NCI-H2196 (cell line): ENCODE results near the gene ZNF574.

ENCODE experiments used
- DNase-seq: peaks from one replicate; lab custom pipeline; 2025; ENCODE audit not compliant: unreplicated experiment; lab: John Stamatoyannopoulos, UW

The ZNF574 gene

GRCh38 chr19:42053037-42053935 lies 22.7 kb upstream of the ZNF574 start:
- no peak for DNase-seq

- DNase-seq: no peak
These were observed 21.8 kb upstream of the ZNF574 start for GRCh38 chr19:42054205-42054604.

GRCh38 chr19:42057846-42058245 lies 18.1 kb upstream of the ZNF574 start:
- no peak for DNase-seq

GRCh38 chr19:42059196-42059595 lies 16.8 kb upstream of the ZNF574 start:
- no peak for DNase-seq

GRCh38 chr19:42060117-42060516 lies 15.8 kb upstream of the ZNF574 start:
- no peak for DNase-seq

- DNase-seq: no peak
These were observed 13.6 kb upstream of the ZNF574 start for GRCh38 chr19:42062381-42062780.

- no peak for DNase-seq
These were observed 11.5 kb upstream of the ZNF574 start for GRCh38 chr19:42064432-42064831.

GRCh38 chr19:42065051-42065450 lies 10.9 kb upstream of the ZNF574 start:
- DNase-seq: no peak

GRCh38 chr19:42065511-42065910 lies 10.5 kb upstream of the ZNF574 start:
- DNase-seq: no peak

- peak; percentile 78 for DNase-seq
These were observed 9.8 kb upstream of the ZNF574 start for GRCh38 chr19:42066075-42066754.

- DNase-seq: no peak
These were observed 8.6 kb upstream of the ZNF574 start for GRCh38 chr19:42067315-42067888.

GRCh38 chr19:42068361-42068755 lies 7.6 kb upstream of the ZNF574 start:
- no peak for DNase-seq

- DNase-seq: no peak
These were observed 7.0 kb upstream of the ZNF574 start for GRCh38 chr19:42068756-42069571.

GRCh38 chr19:42069619-42070351 lies 6.2 kb upstream of the ZNF574 start, which contains the start of gene GRIK5:
Gene GRIK5 (minus strand): TSS chr19:42070206. CDS start chr19:42065770, 4,436 bp downstream.
- DNase-seq: no peak

- DNase-seq: no peak
These were observed 4.7 kb upstream of the ZNF574 start for GRCh38 chr19:42071247-42071646.

- DNase-seq: no peak
These were observed 1.2 kb upstream of the ZNF574 start for GRCh38 chr19:42074513-42075363.

- DNase-seq: no peak
These were observed 676 bp upstream of the ZNF574 start for GRCh38 chr19:42075364-42075615.

- DNase-seq: no peak
These were observed 496 bp downstream of the ZNF574 start for GRCh38 chr19:42076380-42076944.

GRCh38 chr19:42078058-42078457 lies 2.1 kb downstream of the ZNF574 start:
- DNase-seq: no peak
